ENCODE data around the gene EFCAB11. TPM values are rescaled to one million over a fixed set of nuclear protein-coding genes. Genes with fewer than 3 reads are reported as not detected.

Gene EFCAB11
- total and polyA plus RNA-seq, 2 donors (not counting 1 experiment from before 2014, with no cell fraction given), result 4.2 to 13.8 TPM

GRCh38 chr14:90003526-90004307 lies 49.2 kb upstream of the EFCAB11 start:
- Histone ChIP-seq H3K79me2 (ENCODE audit: control insufficient read depth, insufficient read depth, low read length) (no peaks in the 10 kb centered on the region), H3K27me3 (replicated peaks in 1 of 4; ENCODE audit: control extremely low read depth in 1 of 4, control insufficient read depth in 3 of 4, insufficient read depth in 4 of 4, low read length in 3 of 4) (no peaks in the 10 kb centered on the region), H3K9me3 (ENCODE audit: control extremely low read depth in 1 of 3, control insufficient read depth in 2 of 3, insufficient read depth in 1 of 3, low read length in 2 of 3) (no peaks in the 10 kb centered on the region), H2AFZ (ENCODE audit: insufficient read depth, low read depth, low read length, poor library complexity, severe bottlenecking) (no peak overlapping the region), H3K4me2 (replicated peaks; ENCODE audit: low read depth, low read length, poor library complexity, severe bottlenecking) (no peak overlapping the region), H3K4me3 (ENCODE audit: control extremely low read depth in 1 of 5, extremely low read depth in 1 of 5, insufficient read depth in 1 of 5, low read depth in 2 of 5, low read length in 4 of 5) (no peak overlapping the region), H3K9ac (ENCODE audit: low read length) (no peak overlapping the region), H3K27ac (ENCODE audit: low read length in 2 of 2) (no peak overlapping the region), H4K20me1 (ENCODE audit: control insufficient read depth, insufficient read depth, low read length, poor library complexity, severe bottlenecking) (no peaks in the 10 kb centered on the region), H3K36me3 (replicated peaks in 1 of 2; ENCODE audit: control extremely low read depth in 1 of 2, control insufficient read depth in 1 of 2, extremely low read depth in 1 of 2, insufficient read depth in 2 of 2, low read length in 1 of 2) (peaks cover 2 to 44% of the 10 kb centered on the region in 2 experiments), H3K4me1 (ENCODE audit: control insufficient read depth in 2 of 2, insufficient read depth in 2 of 2, low read length in 2 of 2) (no peaks in the 10 kb centered on the region)
- Mint-ChIP-seq H3K4me3 (no peak overlapping the region), H3K9me3 (ENCODE audit: insufficient read depth) (no peaks in the 10 kb centered on the region), H3K27ac (no peak overlapping the region), H3K27me3 (no peaks in the 10 kb centered on the region), H3K4me1 (no peaks in the 10 kb centered on the region)
- TF ChIP-seq EZH2 (IDR thresholded peaks at IDR 0.05; ENCODE audit: borderline replicate concordance, insufficient read depth, low read depth, low read length, poor library complexity, severe bottlenecking), result no peak
- TF ChIP-seq CTCF (IDR thresholded peaks at IDR 0.05), result no peak
- DNase-seq (no peak), ATAC-seq (ENCODE audit: low read depth) (no peak)
- 100% methylated on average over 2 of the region's 6 CpGs for WGBS (ENCODE audit: insufficient coverage)
- POLR2A ChIA-PET, result no interaction called here
- CTCF ChIA-PET, result interaction anchor here (1.5 kb wide), 1 partner anchor 30 kb away, joined by 5 read pairs; no protein-coding TSS in a partner anchor
- intact Hi-C loops (cut with micrococcal nuclease), result no loop called here

- H3K4me1 ChIP-seq (ENCODE audit: control insufficient read depth in 2 of 2, insufficient read depth in 2 of 2, low read length in 2 of 2), result no peaks in the 10 kb centered on the region
- DNase-seq (no peak), ATAC-seq (ENCODE audit: low read depth) (no peak)
- Mint-ChIP-seq H3K27ac (no peak overlapping the region), H3K27me3 (no peaks in the 10 kb centered on the region), H3K4me1 (no peaks in the 10 kb centered on the region), H3K9me3 (ENCODE audit: insufficient read depth) (no peaks in the 10 kb centered on the region), H3K4me3 (no peak overlapping the region)
- no peak overlapping the region for H3K9ac ChIP-seq (ENCODE audit: low read length)
- peaks cover 8 to 57% of the 10 kb centered on the region in 2 experiments for H3K36me3 ChIP-seq (replicated peaks in 1 of 2; ENCODE audit: control extremely low read depth in 1 of 2, control insufficient read depth in 1 of 2, extremely low read depth in 1 of 2, insufficient read depth in 2 of 2, low read length in 1 of 2)
- TF ChIP-seq EZH2 (IDR thresholded peaks at IDR 0.05; ENCODE audit: borderline replicate concordance, insufficient read depth, low read depth, low read length, poor library complexity, severe bottlenecking) (no peak), CTCF (IDR thresholded peaks at IDR 0.05) (no peak)
- H3K79me2 ChIP-seq (ENCODE audit: control insufficient read depth, insufficient read depth, low read length), result no peaks in the 10 kb centered on the region
- POLR2A ChIA-PET, result no interaction called here
- WGBS (ENCODE audit: insufficient coverage), result no CpG with 5 or more reads among the region's 2 CpGs
- no peak overlapping the region for H3K4me3 ChIP-seq (ENCODE audit: control extremely low read depth in 1 of 5, extremely low read depth in 1 of 5, insufficient read depth in 1 of 5, low read depth in 2 of 5, low read length in 4 of 5)
- H4K20me1 ChIP-seq (ENCODE audit: control insufficient read depth, insufficient read depth, low read length, poor library complexity, severe bottlenecking), result no peaks in the 10 kb centered on the region
- H3K4me2 ChIP-seq (replicated peaks; ENCODE audit: low read depth, low read length, poor library complexity, severe bottlenecking), result no peak overlapping the region
- H3K27me3 ChIP-seq (replicated peaks in 1 of 4; ENCODE audit: control extremely low read depth in 1 of 4, control insufficient read depth in 3 of 4, insufficient read depth in 4 of 4, low read length in 3 of 4), result no peaks in the 10 kb centered on the region
- intact Hi-C loops (cut with micrococcal nuclease), result no loop called here
- no peak overlapping the region for H3K27ac ChIP-seq (ENCODE audit: low read length in 2 of 2)
- H3K9me3 ChIP-seq (ENCODE audit: control extremely low read depth in 1 of 3, control insufficient read depth in 2 of 3, insufficient read depth in 1 of 3, low read length in 2 of 3), result no peaks in the 10 kb centered on the region
- H2AFZ ChIP-seq (ENCODE audit: insufficient read depth, low read depth, low read length, poor library complexity, severe bottlenecking), result no peak overlapping the region
- CTCF ChIA-PET, result no interaction called here
Measured at GRCh38 chr14:90000935-90001334, 46.4 kb upstream of the EFCAB11 start.

Measured in B cell (primary cell).